HG03045 (cell line): Measurements from ENCODE around the gene CCR7.

Source experiments
- ATAC-seq: cut with Tn5 transposase; IDR thresholded peaks from one replicate; pipeline ENCODE4 v1.9.1; 2021; ENCODE audit warnings: mild to moderate bottlenecking, moderate library complexity; ENCODE audit not compliant: unreplicated experiment

CCR7 gene

DNA sequence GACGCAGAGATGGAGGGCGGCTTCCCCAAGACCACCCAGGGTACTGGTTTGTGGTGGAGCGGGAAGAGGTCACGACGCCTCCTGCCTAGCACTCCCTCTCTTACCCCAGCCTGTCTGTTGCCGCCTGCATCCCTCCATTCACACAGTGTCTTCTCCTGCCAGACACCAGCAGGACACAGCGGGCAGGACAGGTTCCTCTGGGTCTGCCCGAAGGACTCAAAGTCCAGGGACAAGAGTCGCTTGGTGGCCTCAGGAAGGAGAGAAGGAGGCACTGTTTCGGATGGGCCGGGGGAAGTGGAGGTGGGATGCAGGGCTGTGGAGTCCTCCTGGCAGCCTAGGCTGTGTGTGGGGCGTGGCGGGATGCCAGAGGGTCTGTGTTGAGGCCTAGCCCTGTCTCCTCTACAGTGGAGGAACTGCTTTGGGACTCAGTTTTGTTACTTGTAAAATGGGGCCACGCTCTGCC, 44.2 kb downstream of the CCR7 start:
- ATAC-seq = no peak

DNA sequence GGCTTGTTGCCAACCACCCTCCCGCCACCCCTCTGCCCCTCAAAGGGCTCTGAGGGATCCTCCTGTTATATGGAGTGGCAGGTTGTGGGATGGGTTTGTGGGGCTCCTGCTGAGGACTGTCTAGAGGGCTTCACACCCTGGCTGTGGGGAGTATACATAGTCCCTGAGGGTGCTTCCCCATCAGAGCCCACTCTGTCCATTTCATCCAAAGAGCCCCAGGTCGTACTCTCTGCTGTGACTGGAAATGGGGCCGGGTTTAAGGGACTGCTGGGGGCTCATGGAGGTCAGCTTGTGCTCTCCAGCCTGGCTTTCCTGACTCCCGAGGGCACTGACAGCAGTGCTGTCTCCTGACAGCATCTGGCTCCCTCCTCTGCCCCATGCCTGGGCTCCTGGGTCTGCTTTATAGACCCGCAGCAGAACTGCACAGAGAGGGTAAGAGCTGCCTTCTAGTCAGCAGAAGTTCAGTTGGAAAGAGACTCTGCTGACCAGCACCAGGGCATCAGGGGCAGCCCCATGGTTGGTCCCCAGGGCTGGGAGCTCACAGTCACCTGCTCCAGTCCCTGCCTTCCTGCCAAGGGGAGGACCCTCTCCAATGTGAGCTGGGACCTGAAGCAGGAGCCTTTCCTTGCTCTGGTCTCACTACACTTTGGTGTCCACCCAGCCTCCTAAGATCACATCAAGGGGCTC, 46.0 kb downstream of the CCR7 start:
- ATAC-seq = no peak

DNA sequence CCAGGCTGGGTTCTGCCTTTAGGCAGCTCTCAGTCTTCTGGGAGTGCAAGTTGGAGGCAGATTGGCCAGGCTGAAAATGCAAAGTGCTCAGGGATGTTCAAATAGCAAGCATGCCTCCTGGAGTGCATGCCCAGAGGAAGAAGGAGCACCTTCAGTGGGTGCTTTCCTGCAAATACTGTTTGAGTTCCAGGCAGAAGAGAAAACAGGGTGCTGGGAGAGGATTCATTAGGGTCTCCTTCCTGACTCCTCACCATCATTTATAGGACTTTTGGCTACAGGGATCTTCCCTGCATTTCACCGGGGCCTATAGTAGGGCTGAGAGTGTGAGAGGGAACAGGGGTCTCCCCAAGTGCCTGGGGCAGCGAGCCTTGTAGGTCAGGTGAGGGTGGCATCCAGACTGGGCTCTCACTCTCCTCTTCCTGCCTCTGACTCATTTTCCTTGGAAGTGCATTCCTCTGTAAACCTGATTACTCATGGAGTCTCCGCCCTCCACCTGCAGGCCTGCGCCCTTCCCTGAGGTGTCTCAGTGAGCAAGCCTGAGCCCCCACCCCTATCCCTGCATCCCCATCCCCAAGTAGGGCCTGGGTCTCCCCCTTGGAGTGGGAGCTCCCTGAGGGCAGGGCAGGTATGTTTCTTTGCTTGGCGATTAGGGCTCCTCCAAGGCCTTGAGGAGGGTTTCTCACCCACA, 46.7 kb downstream of the CCR7 start:
- ATAC-seq = no peak

DNA sequence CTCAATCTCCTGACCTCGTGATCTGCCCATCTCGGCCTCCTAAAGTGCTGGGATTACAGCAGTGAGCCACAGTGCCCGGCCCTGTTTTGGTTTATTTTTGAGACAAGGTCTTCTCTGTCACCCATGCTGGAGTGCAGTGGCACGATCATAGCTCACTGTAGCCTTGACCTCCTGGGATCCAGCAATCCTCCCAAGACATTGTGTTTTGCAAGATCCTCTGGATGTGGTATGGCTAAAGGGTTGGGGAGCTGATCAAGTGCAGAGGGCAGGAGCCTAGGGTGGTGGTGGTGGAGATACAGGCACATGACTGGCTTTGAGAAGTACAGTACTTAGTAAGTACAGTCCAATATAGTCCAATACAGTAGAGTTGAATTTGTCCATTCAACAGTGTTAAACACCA, 47.3 kb downstream of the CCR7 start:
- no peak for ATAC-seq

DNA sequence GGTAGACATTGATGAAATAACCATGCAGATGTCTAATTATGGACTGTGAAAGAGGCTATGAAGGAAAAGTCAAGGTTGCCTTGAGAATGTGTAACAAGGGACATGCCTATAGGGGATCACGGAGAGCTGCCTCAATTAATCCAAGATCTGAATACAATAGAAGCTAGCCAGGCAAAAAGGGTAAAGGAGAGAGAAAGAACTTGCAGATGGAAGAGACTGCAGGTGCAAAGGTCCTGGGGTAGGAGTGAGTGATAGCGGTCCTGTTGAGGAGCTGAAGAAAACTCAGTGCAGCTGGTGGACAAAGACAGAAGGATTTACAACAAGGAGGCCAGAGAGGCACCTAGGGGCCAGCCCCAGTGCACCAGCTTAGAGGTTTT, 48.0 kb downstream of the CCR7 start:
- no peak for ATAC-seq

DNA sequence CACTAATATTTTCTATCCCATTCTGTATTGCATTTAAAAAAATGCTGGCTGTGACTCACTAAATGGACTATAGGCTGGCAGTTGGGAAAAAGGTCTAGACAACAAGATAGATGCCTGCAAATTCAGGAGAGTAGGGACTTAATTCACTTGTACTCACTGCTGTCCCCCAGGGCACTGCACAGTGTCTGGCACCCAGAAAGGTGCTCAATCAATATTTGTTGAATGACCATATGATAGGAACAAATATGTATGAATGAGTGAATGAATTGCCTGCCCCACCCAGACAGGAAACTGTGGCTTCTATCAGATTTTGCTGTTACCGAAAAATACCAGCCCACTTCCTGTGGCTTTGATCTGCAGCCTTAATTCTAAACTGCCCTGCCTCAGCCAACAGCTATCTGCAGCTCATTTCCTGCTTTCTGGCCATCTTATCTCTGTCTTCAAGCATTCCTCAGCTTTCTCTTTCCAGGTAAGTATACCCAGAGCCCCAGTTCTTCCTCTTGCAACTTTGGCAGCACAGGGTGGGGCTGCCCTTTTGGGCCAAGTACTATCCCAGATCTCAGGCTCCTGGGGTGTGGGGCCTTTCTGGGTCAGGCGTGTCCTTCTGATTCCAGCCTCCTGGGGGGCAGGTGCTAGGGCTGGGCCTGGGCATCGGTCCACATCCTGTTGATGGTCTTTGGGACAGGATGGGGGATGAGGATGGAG, 48.5 kb downstream of the CCR7 start:
- no peak for ATAC-seq

DNA sequence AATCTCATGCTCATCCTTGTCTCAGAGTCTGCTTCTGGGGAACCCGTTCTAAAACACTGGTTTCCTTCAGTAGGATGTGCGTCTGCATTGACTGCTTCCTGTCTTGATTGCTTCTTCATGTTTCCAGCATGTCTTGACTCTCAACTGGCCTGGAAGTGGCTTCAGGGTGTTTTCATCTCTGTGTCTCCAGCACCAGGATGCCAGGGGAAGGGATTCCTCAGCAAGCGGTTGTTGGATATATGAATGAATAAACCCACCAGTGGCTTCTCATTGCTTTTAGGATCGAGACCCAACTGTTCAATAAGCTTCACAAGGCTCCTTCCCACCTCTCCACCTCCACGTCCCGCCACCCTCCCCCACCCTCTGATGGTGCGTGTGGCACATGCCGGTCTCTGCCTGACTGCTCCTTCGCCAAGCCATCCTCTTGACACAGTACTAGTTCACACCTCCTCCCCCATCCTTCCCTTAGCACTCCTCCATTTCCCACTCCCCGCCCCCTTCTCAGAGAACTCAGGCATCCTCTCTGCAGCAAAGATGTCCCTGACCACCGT, 49.7 kb downstream of the CCR7 start:
- ATAC-seq = no peak

DNA sequence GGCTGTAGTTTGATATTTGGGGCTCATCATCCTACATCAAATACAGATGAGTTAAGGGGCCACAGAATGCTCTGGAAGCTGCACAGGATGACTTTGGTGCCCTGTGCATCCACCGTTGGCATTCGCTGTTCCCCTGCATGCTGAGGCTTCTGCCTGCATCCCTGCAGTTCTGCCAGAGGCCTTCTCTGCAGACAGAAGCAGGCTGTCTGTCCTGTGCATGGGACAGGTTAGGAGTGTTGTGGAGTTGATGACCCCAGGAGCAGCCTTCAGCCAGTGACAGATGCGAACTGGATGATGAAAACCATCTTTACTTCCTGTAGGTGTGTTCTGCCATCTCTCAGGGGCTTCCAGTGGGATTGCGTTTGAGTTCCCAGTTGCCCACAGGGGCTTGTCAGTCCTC, 50.3 kb downstream of the CCR7 start:
- ATAC-seq = no peak

DNA sequence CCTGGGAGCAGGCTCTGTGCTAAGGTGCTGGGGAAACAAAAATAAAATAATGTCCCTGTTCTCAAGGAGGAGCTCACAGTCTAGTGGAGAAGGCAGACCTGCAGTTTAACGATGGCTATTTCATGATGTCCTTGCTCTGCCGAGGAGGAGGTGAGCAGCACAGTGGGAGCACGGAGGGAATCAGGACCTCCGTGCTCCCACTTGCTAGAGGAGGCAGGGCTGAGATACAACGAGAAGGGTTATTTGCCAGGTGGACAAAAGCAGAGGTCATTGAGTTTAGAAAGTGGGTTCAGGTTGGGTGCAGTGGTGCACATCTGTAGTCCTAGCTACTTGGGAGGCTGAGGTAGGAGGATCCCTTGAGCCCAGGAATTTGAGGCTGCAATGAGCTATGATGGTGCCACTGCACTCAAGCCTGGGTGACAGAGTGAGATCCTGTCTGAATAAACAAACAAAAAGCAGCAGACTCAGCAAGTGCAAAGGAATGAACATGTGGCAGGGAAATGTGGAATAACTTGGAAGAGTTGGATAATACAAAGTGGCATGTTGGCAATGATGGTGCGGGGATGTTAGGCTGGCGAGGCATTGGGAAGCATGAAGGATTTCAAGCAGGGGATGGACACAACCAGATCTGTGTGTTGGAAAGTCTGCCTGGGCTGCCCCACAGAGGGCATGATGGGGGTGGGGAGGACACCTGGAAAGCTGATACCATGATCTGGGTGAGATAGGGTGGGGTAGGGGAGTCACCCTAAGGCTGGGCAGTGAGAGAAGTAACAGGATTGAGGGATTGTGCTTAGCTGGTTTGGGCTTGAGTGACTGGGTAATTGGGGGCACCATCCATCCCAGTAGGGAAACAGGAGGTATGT, 51.0 kb downstream of the CCR7 start:
- ATAC-seq = no peak

DNA sequence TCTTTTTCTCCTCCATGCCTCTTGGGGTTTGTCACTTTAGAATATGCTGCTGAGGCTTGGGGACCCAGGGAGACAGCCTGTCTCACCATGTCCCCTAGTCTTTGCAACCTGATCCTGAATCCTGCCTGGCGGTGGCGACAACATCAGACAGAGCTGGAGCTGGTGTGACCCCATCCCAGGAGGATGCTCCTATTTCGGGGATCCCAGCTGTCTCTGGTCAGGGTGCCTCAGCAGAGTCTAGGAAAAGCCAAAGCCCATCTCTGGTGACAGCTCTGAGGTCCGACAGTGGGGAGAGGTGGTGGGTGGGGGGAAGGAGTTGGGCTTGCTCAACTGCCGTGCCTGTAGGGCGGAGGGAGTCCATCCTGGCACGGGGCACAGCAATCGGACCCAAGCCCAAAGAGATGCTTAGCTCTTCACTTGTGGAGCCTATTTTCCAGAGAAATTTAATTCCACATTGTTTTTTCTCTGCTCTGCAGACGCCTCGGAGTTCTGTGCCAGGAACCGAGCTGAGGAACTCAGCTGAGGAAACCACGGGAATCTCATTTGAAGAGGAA, 53.5 kb downstream of the CCR7 start:
- ATAC-seq = no peak

DNA sequence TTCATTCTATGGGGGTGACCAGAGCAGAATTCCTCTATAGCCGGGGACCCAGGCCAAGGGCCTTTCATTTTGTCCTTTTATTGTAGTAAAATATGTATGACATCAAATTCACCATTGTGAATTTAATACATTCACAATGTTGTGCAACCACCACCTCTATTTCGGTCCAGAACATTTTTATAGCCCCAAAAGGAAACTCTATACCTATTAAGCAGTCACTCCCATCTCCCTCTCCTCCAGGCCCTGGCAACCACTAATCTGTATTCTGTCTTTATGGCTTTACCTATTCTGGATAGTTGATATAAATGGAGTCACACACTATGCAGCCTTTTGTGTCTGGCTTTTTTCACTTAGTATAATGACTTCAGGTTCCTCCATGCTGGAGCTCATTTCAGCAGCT, 54.1 kb downstream of the CCR7 start:
- ATAC-seq = no peak

DNA sequence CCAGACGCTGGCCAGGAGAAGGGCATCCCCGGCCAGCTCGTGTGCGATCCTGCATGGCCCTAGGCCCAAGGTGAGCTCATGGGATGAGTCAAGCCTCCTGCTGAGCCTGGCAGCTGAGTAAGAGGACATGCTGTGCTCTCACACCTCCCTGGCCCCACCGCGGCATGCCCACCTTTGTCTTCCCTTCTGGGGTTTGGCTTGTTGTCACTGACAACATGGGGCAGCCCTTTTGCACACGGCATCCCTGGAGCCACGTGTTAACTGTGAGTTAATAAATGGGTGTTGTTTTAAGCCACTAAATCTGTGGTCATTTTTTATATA, 55.0 kb downstream of the CCR7 start:
- ATAC-seq = no peak

DNA sequence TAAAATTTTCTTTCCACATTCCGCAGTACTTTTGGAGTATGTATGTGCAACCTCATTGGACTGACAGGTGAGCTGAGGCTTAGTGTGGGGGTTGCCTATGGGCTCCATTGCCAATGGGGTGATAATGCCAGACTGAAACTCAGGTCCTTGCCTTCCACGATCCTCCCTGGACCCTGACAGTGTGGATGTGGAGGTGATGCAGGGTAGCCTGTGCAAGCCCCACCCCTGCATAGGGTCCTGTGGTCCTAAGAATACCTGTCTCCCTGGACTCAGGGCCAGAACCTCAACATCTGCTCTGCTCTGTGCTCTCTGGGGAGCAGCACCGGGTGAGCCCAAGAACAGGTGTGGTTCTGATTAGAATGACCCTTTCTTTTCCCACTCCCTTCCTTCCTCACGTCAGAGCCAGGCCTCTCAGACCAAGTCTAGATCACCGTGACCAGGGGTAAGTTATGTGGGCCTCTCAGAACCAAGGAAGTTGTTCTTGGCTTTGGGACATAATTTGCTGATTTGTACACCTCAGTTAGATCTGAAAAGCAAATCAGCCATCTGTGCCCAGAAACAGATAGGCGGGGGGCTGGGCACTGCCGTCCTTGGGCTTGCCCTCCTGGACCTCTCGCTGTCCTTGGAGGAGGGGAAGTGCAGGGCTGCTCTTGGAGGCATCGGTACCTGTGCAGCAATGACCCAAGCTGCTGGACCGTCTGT, 55.5 kb downstream of the CCR7 start:
- ATAC-seq = no peak

DNA sequence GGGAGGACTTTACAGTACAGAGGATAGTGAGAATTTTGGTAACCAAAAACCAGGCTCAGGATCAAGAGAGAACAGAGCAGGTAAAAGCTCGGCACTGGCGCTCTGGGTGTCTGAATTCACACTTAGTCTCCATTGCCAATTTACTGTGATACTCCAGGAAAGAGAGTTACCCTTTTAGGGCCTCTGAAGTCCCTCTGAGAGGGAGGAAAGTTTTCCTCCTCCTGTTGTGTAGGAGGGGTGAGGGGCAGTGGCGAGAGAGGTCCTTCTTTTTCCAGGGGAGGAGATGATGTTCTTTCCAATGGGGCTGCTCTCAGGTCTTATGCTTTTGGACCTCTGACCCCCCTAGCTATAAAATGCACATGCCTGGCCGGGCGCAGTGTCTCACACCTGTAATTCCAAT, 58.5 kb downstream of the CCR7 start:
- ATAC-seq = no peak
